Left ventricle myocardium inferior (tissue), 1 donor: ENCODE measurements around the gene DDI1. TPM values are rescaled to one million over a fixed set of nuclear protein-coding genes. Genes with fewer than 3 reads are reported as not detected.

Experiments used
- DNase-seq: peaks from one replicate; pipeline ENCODE4 v3.0.0-alpha.2; 2020
- H3K27ac ChIP-seq: fragments of 200-600 bp; replicated peaks from 2 replicates; pipeline ENCODE4 v1.8.0; 2021
- H3K27me3 ChIP-seq: fragments of 200-600 bp; 2 replicates; pipeline ENCODE4 v1.8.0; 2021; ENCODE audit warnings: low read depth
- H3K36me3 ChIP-seq: fragments of 200-600 bp; 2 replicates; pipeline ENCODE4 v1.8.0; 2021
- H3K4me1 ChIP-seq: fragments of 200-600 bp; 2 replicates; pipeline ENCODE4 v1.8.0; 2021
- H3K4me3 ChIP-seq: fragments of 200-600 bp; 2 replicates; pipeline ENCODE4 v1.8.0; 2021; ENCODE audit warnings: mild to moderate bottlenecking, moderate library complexity
- H3K9me3 ChIP-seq: fragments of 200-600 bp; replicated peaks from 2 replicates; pipeline ENCODE4 v1.8.0; 2021
- intact Hi-C: fragments of 100-400 bp; cut with micrococcal nuclease; formaldehyde crosslinking; loops from one replicate; pipeline ENCODE4 v1.11.0; 2022
- total RNA-seq: library from RNA; stranded (reverse); fragmentation: NEBNext Ultra II Directional; extraction: Animal tissue kit (Norgen Biotek cat#: 25700); gene quantifications from one replicate; pipeline ENCODE4 v1.2.1, GENCODE V29; 2021
- TF ChIP-seq, protein P1 (sequence below): fragments of 200-600 bp; IDR thresholded peaks from 2 replicates; pipeline ENCODE4 v1.8.0; 2021; ENCODE audit warnings: antibody characterized with exemption, mild to moderate bottlenecking, borderline replicate concordance
- donor health status: DM: no; HTN: yes; CAD: no; lungs with severe emphysema.

DDI1 gene
- total RNA-seq, 1 donor from 2014 or later = not detected

DNA sequence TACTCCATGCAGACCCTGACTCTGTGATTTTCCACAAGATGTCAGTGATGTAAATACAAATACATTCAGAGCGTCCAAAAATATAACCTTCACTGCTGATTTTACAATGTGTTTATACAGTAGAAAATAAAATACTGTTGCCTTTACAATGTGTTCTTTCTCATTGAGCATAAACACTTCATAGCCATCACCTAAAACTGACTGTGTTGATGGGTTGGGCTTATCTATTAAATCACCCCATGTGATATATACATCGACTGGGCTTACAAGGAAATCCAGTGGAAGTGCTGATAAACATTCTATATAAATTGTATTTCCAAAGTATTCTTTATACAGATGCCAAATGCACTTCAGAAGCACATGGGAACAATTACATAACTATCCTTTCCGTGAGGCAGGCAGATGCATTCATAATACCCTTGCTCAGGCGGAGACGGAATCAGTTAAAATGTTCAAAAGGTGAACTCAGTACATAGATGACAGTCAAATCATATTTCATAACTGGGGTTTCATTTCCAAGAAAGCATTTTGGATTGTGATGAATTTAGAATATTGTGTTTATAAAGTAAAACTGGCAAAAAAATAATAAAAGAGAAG is 27.7 kb downstream of the DDI1 start:
- Histone ChIP-seq H3K27ac (no peak overlapping the region), H3K36me3 (no peaks in the 10 kb centered on the region), H3K27me3 (no peaks in the 10 kb centered on the region), H3K4me1 (peaks cover 5% of the 10 kb centered on the region), H3K4me3 (no peak overlapping the region), H3K9me3 (no peaks in the 10 kb centered on the region)
- TF ChIP-seq, protein P1, sequence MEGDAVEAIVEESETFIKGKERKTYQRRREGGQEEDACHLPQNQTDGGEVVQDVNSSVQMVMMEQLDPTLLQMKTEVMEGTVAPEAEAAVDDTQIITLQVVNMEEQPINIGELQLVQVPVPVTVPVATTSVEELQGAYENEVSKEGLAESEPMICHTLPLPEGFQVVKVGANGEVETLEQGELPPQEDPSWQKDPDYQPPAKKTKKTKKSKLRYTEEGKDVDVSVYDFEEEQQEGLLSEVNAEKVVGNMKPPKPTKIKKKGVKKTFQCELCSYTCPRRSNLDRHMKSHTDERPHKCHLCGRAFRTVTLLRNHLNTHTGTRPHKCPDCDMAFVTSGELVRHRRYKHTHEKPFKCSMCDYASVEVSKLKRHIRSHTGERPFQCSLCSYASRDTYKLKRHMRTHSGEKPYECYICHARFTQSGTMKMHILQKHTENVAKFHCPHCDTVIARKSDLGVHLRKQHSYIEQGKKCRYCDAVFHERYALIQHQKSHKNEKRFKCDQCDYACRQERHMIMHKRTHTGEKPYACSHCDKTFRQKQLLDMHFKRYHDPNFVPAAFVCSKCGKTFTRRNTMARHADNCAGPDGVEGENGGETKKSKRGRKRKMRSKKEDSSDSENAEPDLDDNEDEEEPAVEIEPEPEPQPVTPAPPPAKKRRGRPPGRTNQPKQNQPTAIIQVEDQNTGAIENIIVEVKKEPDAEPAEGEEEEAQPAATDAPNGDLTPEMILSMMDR = no peak
- DNase-seq = no peak
- intact Hi-C loops = no loop called here

DNA sequence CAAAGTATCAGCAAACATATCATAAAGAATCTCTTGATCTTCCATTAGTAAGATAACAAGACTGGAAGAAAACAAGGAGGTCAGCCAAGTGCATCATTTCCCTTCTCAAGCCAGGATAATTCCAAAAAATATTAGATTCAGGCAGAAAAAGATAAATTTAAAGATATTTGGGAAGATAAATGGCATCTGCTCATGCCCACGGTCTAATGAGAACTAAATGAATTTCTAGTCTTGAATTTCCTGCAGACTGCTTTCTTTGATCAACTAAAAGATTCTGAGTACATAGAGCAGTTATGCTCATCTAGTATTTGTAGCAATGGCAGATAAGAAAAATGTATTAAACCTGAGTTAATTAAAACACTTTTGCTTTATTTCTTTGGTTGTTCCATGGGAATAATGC is 31.1 kb downstream of the DDI1 start:
- intact Hi-C loops = no loop called here
- no peaks in the 10 kb centered on the region for H3K27me3 ChIP-seq
- no peaks in the 10 kb centered on the region for H3K36me3 ChIP-seq
- TF ChIP-seq, protein P1 = no peak
- H3K4me3 ChIP-seq = no peak overlapping the region
- H3K27ac ChIP-seq = no peak overlapping the region
- no peak for DNase-seq
- H3K9me3 ChIP-seq = no peaks in the 10 kb centered on the region
- H3K4me1 ChIP-seq = no peaks in the 10 kb centered on the region

DNA sequence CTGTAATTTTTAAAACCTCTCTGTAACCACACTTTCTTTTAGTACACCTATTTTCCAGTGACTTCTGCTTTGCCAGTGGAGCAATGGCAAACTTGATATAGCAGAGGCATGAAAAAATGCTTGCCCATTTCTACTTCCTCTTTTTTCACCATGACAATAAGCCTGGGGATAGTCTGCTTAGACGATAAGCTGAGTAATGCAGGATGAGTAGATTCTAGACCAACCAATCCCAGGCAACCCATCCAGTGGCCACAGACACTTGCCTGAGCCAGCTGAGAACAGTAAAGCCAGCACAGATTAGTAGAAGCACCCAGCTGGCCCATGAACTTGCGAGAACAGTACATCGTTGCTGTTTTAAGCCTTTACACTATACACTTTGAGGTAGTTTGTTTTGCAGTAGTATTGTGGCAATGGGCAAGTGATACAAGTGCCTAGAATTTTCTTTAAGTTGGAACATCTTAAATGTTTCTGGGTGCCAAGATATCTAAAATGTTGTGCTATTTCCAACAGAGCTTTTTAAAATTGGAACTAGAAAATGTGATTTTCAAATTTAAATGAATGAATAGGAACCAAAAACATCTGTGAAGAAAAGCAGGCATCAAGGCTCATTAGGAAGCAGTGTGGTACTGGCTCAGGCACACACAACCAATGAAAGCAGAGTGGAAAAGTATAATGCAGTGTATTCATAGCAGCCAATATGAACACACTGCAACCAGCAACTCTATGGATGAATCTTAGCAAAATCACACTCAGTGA is 37.7 kb downstream of the DDI1 start:
- no peaks in the 10 kb centered on the region for H3K27me3 ChIP-seq
- H3K4me1 ChIP-seq = peaks cover 22% of the 10 kb centered on the region
- no peaks in the 10 kb centered on the region for H3K36me3 ChIP-seq
- TF ChIP-seq, protein P1 = no peak
- intact Hi-C loops = no loop called here
- peak overlapping the region; percentile 1 for H3K4me3 ChIP-seq
- no peak overlapping the region for H3K27ac ChIP-seq
- DNase-seq = no peak
- no peaks in the 10 kb centered on the region for H3K9me3 ChIP-seq

DNA sequence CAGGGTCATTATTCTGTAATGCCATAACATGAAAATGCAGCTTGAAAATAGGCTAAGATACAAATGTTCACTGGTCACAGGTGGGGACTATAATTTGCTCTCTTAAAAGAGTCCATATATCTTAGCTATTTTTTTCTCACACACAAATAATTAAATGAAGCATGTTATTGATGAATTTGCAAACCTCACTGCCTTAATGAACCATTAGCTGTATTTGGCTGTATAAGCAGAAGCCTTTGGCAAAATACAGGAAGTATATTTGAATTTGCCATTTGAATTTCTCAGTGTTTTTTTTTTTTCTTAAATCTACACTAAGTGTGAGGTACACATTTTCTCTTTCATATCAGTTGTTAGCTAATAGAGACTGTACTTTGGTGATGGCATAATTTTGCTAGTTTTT is 38.7 kb downstream of the DDI1 start:
- H3K4me3 ChIP-seq = no peak overlapping the region
- H3K4me1 ChIP-seq = peaks cover 22% of the 10 kb centered on the region
- H3K36me3 ChIP-seq = no peaks in the 10 kb centered on the region
- TF ChIP-seq, protein P1 = no peak
- H3K27me3 ChIP-seq = no peaks in the 10 kb centered on the region
- no peak for DNase-seq
- H3K27ac ChIP-seq = no peak overlapping the region
- no peaks in the 10 kb centered on the region for H3K9me3 ChIP-seq
- intact Hi-C loops = no loop called here

DNA sequence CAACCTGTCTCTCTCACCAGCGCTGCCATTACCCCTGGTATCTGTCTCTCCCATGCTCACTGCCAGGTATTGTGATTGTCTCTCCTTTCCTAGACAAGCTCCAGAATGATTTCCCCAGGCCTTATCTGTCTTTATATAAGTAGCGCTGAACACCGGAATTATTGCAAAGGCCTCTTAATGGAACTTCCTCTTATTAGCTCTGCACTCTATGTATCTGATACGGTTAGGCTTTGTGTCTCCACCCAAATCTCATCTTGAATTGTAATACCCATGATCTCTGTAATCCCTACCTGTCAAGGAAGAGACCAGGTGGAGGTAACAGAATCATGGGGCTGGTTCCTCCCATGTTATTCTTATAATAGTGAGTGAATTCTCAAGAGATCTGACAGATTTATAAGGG is 39.3 kb downstream of the DDI1 start:
- intact Hi-C loops = no loop called here
- no peak overlapping the region for H3K27ac ChIP-seq
- H3K4me1 ChIP-seq = peaks cover 22% of the 10 kb centered on the region
- no peaks in the 10 kb centered on the region for H3K36me3 ChIP-seq
- H3K27me3 ChIP-seq = no peaks in the 10 kb centered on the region
- TF ChIP-seq, protein P1 = no peak
- H3K9me3 ChIP-seq = no peaks in the 10 kb centered on the region
- DNase-seq = no peak
- H3K4me3 ChIP-seq = no peak overlapping the region
